Glutamatergic neuron (in vitro differentiated cells): ENCODE results near the gene OR4D6. TPM values are rescaled to one million over a fixed set of nuclear protein-coding genes. Genes with fewer than 3 reads are reported as not detected.

ENCODE experiments used
- DNase-seq: peaks from one replicate; pipeline ENCODE4 v3.0.0; 2022
- H3K27ac Mint-ChIP-seq: one replicate; pipeline ENCODE4 v1.8.0; 2020; ENCODE audit warnings: mild to moderate bottlenecking, mixed read lengths, inconsistent platforms; ENCODE audit not compliant: unreplicated experiment
- H3K27me3 Mint-ChIP-seq: one replicate; pipeline ENCODE4 v1.8.0; 2020; ENCODE audit warnings: mild to moderate bottlenecking, moderate library complexity, mixed read lengths, inconsistent platforms; ENCODE audit not compliant: unreplicated experiment
- H3K36me3 Mint-ChIP-seq: one replicate; pipeline ENCODE4 v1.8.0; 2020; ENCODE audit warnings: mild to moderate bottlenecking, mixed read lengths, inconsistent platforms; ENCODE audit not compliant: unreplicated experiment
- H3K4me1 Mint-ChIP-seq: one replicate; pipeline ENCODE4 v1.8.0; 2020; ENCODE audit warnings: mild to moderate bottlenecking, low read depth, mixed read lengths, inconsistent platforms; ENCODE audit not compliant: unreplicated experiment
- H3K4me3 Mint-ChIP-seq: one replicate; pipeline ENCODE4 v1.8.0; 2020; ENCODE audit warnings: mild to moderate bottlenecking, mixed read lengths, inconsistent platforms; ENCODE audit not compliant: unreplicated experiment
- H3K9me3 Mint-ChIP-seq: one replicate; pipeline ENCODE4 v1.8.0; 2020; ENCODE audit warnings: mild to moderate bottlenecking, moderate library complexity, mixed read lengths, inconsistent platforms; ENCODE audit not compliant: unreplicated experiment
- CTCF ChIP-seq: fragments of 200-600 bp; sonication (generic); IDR thresholded peaks from one replicate; pipeline ENCODE4 v1.5.0; 2021; ENCODE audit not compliant: partially characterized antibody, unreplicated experiment
- total RNA-seq: library from RNA; stranded (reverse); fragmentation: NEBNext Ultra II Directional; extraction: Animal tissue kit (Norgen Biotek cat#: 25700); gene quantifications from one replicate; pipeline ENCODE4 v1.2.1, GENCODE V29; 2021; ENCODE audit not compliant: unreplicated experiment

OR4D6 gene
- total RNA-seq, 1 donor from 2014 or later, result not detected

GRCh38 chr11:59418156-59418555 lies 38.6 kb upstream of the OR4D6 start:
- no peak overlapping the region for H3K4me3 Mint-ChIP-seq
- H3K4me1 Mint-ChIP-seq, result peaks cover 5% of the 10 kb centered on the region
- no peaks in the 10 kb centered on the region for H3K9me3 Mint-ChIP-seq
- no peak overlapping the region for H3K27ac Mint-ChIP-seq
- H3K36me3 Mint-ChIP-seq, result no peaks in the 10 kb centered on the region
- DNase-seq, result no peak
- TF ChIP-seq CTCF, result no peak
- no peaks in the 10 kb centered on the region for H3K27me3 Mint-ChIP-seq

GRCh38 chr11:59423835-59424234 lies 32.9 kb upstream of the OR4D6 start:
- H3K36me3 Mint-ChIP-seq, result no peaks in the 10 kb centered on the region
- peaks cover 18% of the 10 kb centered on the region for H3K4me1 Mint-ChIP-seq
- H3K27me3 Mint-ChIP-seq, result no peaks in the 10 kb centered on the region
- peak overlapping the region; percentile 26 for H3K4me3 Mint-ChIP-seq
- no peak overlapping the region for H3K27ac Mint-ChIP-seq
- DNase-seq, result no peak
- peaks cover 8% of the 10 kb centered on the region for H3K9me3 Mint-ChIP-seq
- TF ChIP-seq CTCF, result no peak

GRCh38 chr11:59425131-59425530 lies 31.6 kb upstream of the OR4D6 start:
- no peak for TF ChIP-seq CTCF
- Mint-ChIP-seq H3K4me1 (peaks cover 18% of the 10 kb centered on the region), H3K9me3 (peaks cover 8% of the 10 kb centered on the region), H3K4me3 (peak overlapping the region; percentile 2), H3K27me3 (no peaks in the 10 kb centered on the region), H3K27ac (no peak overlapping the region), H3K36me3 (no peaks in the 10 kb centered on the region)
- DNase-seq, result no peak

- Mint-ChIP-seq H3K27ac (peak within 1 kb of the TSS; percentile 85), H3K36me3 (no peaks in the 10 kb centered on the region), H3K27me3 (no peaks in the 10 kb centered on the region), H3K4me1 (peaks cover 18% of the 10 kb centered on the region), H3K4me3 (peak within 1 kb of the TSS; percentile 66), H3K9me3 (peaks cover 8% of the 10 kb centered on the region)
- no peak for TF ChIP-seq CTCF
- DNase-seq, result peak; percentile 34
Measured at GRCh38 chr11:59426361-59427067, 30.2 kb upstream of the OR4D6 start, which contains the start of gene OR5A2. TSS of gene OR5A2 (minus strand) at chr11:59426413. CDS start at chr11:59422953, 3,460 bp downstream.

- no peak for DNase-seq
- Mint-ChIP-seq H3K36me3 (no peaks in the 10 kb centered on the region), H3K4me3 (no peak overlapping the region), H3K4me1 (peaks cover 18% of the 10 kb centered on the region), H3K9me3 (peaks cover 8% of the 10 kb centered on the region), H3K27me3 (no peaks in the 10 kb centered on the region), H3K27ac (no peak overlapping the region)
- TF ChIP-seq CTCF, result no peak
Measured at GRCh38 chr11:59427068-59427382, 29.7 kb upstream of the OR4D6 start.
